Adrenal gland (tissue), 12 donors: Measurements from ENCODE around the gene PCSK9. TPM values are rescaled to one million over a fixed set of nuclear protein-coding genes. Genes with fewer than 3 reads are reported as not detected.

Experiments used
- DNase-seq, 7 donors: peaks; one replicate each; pipeline ENCODE4 v3.0.0-alpha.2; 2019 to 2020
- H3K27ac ChIP-seq, 5 donors: fragments of 200-600 bp; sonication (generic) in 4 of 5; 1 replicate in 3 of 5; 2 replicates in 2 of 5; pipeline versions ENCODE4 v1.5.1 to v1.8.0; 2016 to 2020; ENCODE audit warnings: mild to moderate bottlenecking in 1 of 5
- H3K27me3 ChIP-seq: fragments of 200-600 bp; 2 replicates; pipeline ENCODE4 v1.8.0; 2021
- H3K36me3 ChIP-seq, 2 donors: fragments of 200-600 bp; replicated peaks in 1 of 2; 1 replicate in 1 of 2; 2 replicates in 1 of 2; pipeline versions ENCODE4 v1.5.1 to v1.8.0; 2018 to 2022
- H3K4me1 ChIP-seq, 2 donors: fragments of 200-600 bp; replicated peaks in 1 of 2; 1 replicate in 1 of 2; 2 replicates in 1 of 2; pipeline versions ENCODE4 v1.5.1 to v1.8.0; 2018 to 2021
- H3K4me3 ChIP-seq, 4 donors: fragments of 200-600 bp; sonication (generic) in 3 of 4; one replicate each; pipeline ENCODE4 v1.5.1; 2016 to 2018
- H3K9me3 ChIP-seq, 3 donors: fragments of 200-600 bp; sonication (generic) in 1 of 3; replicated peaks in 1 of 3; 1 replicate in 2 of 3; 2 replicates in 1 of 3; pipeline versions ENCODE4 v1.5.1 to v1.8.0; 2016 to 2021
- CTCF ChIP-seq, 6 experiments: fragments of 450-650 bp in 4 of 6; fragments of 200-600 bp in 2 of 6; sonication (generic) in 1 of 6; IDR thresholded peaks; 1 replicate in 5 of 6; 2 replicates in 1 of 6; pipeline versions ENCODE4 v1.5.1 to v1.8.0; 2016 to 2021; ENCODE audit warnings: antibody characterized with exemption in 6 of 6, mild to moderate bottlenecking in 2 of 6, moderate library complexity in 1 of 6
- POLR2A ChIP-seq, 2 donors: fragments of 450-650 bp; IDR thresholded peaks; one replicate each; pipeline ENCODE4 v1.6.1; 2017; ENCODE audit warnings: antibody characterized with exemption in 2 of 2, mild to moderate bottlenecking in 2 of 2, moderate library complexity in 1 of 2
- WGBS, 4 donors: extraction: QIAGEN DNeasy Blood & Tissue Kit in 2 of 4; methylation state at CpG; one replicate each; pipeline versions ENCODE4 v1.1.5 to v1.1.7; 2013 to 2017; 5-methylcytosine and 5-hydroxymethylcytosine counted together
- intact Hi-C, 2 donors: fragments of 100-400 bp; cut with DNase I; formaldehyde crosslinking; loops; one replicate each; pipeline versions ENCODE4 v1.14.1 to v1.15.0; 2022 to 2023
- polyA plus RNA-seq, 3 donors: library from polyadenylated mRNA; stranded (reverse); fragments of 200-250 nt in 2 of 3; fragments of 350-450 nt in 1 of 3; fragmentation: Illumina TruSeq in 1 of 3; extraction: RNeasy Lipid Tissue Mini Kit (QIAGEN cat#74804) in 1 of 3; gene quantifications; one replicate each; pipeline ENCODE4 v1.2.3, GENCODE V29; 2013 to 2014
- total RNA-seq, 9 donors: library from RNA; depleted of rRNA in 4 of 9; stranded (reverse); fragments of >200 nt in 4 of 9; fragments of 120-200 nt in 1 of 9; fragmentation: NEBNext Ultra II Directional in 1 of 9; extraction: Animal tissue kit (Norgen Biotek cat#: 25700) in 1 of 9; gene quantifications; one replicate each; pipeline versions ENCODE4 v1.1.0 to v1.2.4, GENCODE V29; 2013 to 2023
- donor health status: healthy with polysubstance abuse.
- donor health status: Bipolar disorder and iron deficiency.
- donor health status: DM: yes; HTN: yes; CAD: no.
- donor health status: DM: no; HTN: no; CAD: no.
- donor health status: DM: no; HTN: no; CAD: no.
- donor health status: DM: yes; HTN: yes; CAD: no.

Gene PCSK9
- total and polyA plus RNA-seq, 12 donors, result 0.10 to 1.4 (median 0.30) TPM; not detected in 1

DNA sequence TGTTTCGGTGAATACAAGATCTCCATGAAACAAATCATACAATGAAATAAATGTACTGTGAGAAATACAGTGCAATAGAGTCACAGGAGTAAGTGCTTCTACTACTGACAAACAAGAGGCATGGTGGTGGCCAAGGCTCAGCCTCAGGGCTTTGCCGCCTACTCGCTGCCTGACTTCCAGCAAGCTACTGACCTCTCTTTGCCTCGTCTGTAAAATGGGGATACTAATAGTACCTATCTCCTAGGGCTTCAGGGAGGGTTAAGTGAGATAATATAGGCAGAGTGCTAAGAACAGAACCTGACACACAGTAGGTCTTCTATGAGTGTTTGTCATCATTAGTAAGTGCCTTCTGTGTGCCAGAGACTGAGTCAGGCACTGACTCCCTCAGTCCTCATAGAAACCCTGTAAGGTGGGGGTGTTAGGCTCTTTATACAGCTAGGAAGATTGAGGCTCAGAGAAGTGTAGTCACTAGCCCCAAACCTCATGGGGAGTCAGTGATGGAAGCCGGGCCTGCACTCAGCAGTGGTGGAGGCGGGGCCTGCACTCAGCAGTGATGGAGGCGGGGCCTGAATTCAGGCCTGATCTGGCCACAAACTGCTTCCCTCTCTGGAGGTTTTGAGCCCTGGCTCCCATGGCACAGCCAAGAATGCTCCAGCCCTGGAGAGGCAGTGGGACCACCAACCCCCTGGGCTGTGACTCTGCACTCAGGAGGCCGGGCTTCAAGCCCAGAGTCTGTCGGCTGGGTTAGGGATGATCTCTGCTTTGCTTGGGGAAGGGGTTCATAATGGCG, 33.8 kb upstream of the PCSK9 start:
- Histone ChIP-seq H3K4me3 (no peak overlapping the region), H3K9me3 (no peaks in the 10 kb centered on the region), H3K27ac (no peak overlapping the region), H3K27me3 (no peaks in the 10 kb centered on the region), H3K4me1 (no peaks in the 10 kb centered on the region), H3K36me3 (no peaks in the 10 kb centered on the region)
- DNase-seq, result no peak
- no peak for TF ChIP-seq CTCF (IDR thresholded peaks at IDR 0.05)
- no peak for TF ChIP-seq POLR2A (IDR thresholded peaks at IDR 0.05)
- intact Hi-C loops, result no loop called here
- 85 to 96% (median 89%) methylated on average over 6 to 10 of the region's 10 CpGs for WGBS, 4 donors

DNA sequence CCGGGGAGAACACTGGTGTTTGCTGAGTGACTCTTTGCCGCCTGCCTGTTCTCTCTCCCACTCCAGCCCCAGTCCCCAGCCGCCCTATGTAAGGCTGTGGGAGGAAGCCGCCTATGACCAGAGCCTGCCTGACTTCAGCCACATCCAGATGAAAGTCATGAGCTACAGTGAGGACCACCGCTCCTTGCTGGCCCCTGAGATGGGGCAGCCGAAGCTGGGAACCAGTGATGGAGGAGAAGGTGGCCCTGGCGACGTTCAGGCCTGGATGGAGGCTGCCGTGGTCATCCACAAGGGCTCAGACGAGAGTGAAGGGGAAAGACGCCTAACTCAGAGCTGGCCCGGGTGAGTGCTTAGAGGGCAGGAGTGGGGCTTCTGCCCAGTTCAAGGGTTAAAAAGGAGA, 32.4 kb upstream of the PCSK9 start:
- DNase-seq, result no peak
- H3K36me3 ChIP-seq, result no peaks in the 10 kb centered on the region
- TF ChIP-seq POLR2A (IDR thresholded peaks at IDR 0.05) (no peak), CTCF (IDR thresholded peaks at IDR 0.05) (no peak)
- no peaks in the 10 kb centered on the region for H3K27me3 ChIP-seq
- intact Hi-C loops, result no loop called here
- no peaks in the 10 kb centered on the region for H3K4me1 ChIP-seq
- no peak overlapping the region for H3K4me3 ChIP-seq
- H3K9me3 ChIP-seq, result no peaks in the 10 kb centered on the region
- WGBS, 4 donors, result 91 to 95% (median 94%) methylated on average over 12 of the region's 12 CpGs
- H3K27ac ChIP-seq, result no peak overlapping the region

DNA sequence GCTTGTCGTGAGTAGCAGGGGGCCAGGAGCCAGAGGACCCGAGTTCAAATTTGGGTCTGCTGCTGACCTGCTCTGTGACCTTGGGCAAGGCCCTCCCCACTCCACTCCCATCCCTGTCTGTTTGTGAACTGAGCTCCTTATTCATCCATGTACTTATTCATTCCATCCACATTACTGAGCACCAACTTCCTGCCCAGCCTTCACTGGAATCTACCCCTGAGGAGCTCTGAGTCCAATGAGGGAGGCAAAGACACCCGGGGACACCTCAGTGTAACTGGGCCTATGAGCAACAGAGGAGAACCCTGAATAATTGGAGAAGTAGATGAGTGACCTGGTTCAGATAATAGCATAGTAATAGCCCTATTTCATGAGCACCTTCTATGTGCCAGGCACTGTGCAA, 31.7 kb upstream of the PCSK9 start:
- H3K4me1 ChIP-seq, result no peaks in the 10 kb centered on the region
- H3K4me3 ChIP-seq, result no peak overlapping the region
- intact Hi-C loops, result no loop called here
- no peaks in the 10 kb centered on the region for H3K9me3 ChIP-seq
- H3K27me3 ChIP-seq, result no peaks in the 10 kb centered on the region
- no peak for TF ChIP-seq POLR2A (IDR thresholded peaks at IDR 0.05)
- TF ChIP-seq CTCF (IDR thresholded peaks at IDR 0.05), result no peak
- WGBS, 4 donors, result 75 to 87% (median 86%) methylated on average over 2 to 3 of the region's 3 CpGs
- DNase-seq, result no peak
- no peaks in the 10 kb centered on the region for H3K36me3 ChIP-seq
- no peak overlapping the region for H3K27ac ChIP-seq

GRCh38 chr1:55010194-55010886, 29.0 kb upstream of the PCSK9 start:
- Histone ChIP-seq H3K27me3 (peaks cover 7% of the 10 kb centered on the region), H3K9me3 (no peaks in the 10 kb centered on the region), H3K4me1 (no peaks in the 10 kb centered on the region), H3K36me3 (no peaks in the 10 kb centered on the region), H3K4me3 (no peak overlapping the region), H3K27ac (no peak overlapping the region)
- DNase-seq, result no peak
- TF ChIP-seq CTCF (IDR thresholded peaks at IDR 0.05) (no peak), POLR2A (IDR thresholded peaks at IDR 0.05) (no peak)
- intact Hi-C loops, result no loop called here
- WGBS, 4 donors, result 69 to 87% (median 83%) methylated on average over 3 to 9 of the region's 9 CpGs
